SU-DHL-6 (cell line): ENCODE measurements around the gene ZNF273.

Experiments
- H2AFZ ChIP-seq: fragments of 200-600 bp; sonication (generic); 2 replicates; pipeline ENCODE4 v1.6.1; 2014; ENCODE audit warnings: low read depth, mild to moderate bottlenecking, moderate library complexity, mixed read lengths, antibody characterized with exemption, low read length; ENCODE audit not compliant: severe bottlenecking
- H3F3A ChIP-seq: fragments of 200-600 bp; shearing (Covaris generic); 2 replicates; pipeline ENCODE4 v1.6.0; 2016; ENCODE audit warnings: antibody characterized with exemption, mild to moderate bottlenecking; ENCODE audit not compliant: insufficient read depth
- H3K27ac ChIP-seq: fragments of 200-600 bp; sonication (generic); 2 replicates; pipeline ENCODE4 v1.5.1; 2016; ENCODE audit warnings: low read depth, mild to moderate bottlenecking, low read length, moderate library complexity, mixed read lengths
- H3K27me3 ChIP-seq: fragments of 200-600 bp; sonication (generic), shearing (Covaris generic); 2 replicates; pipeline ENCODE4 v1.6.0; 2014; ENCODE audit warnings: mild to moderate bottlenecking, low read length
- H3K36me3 ChIP-seq: fragments of 200-600 bp; sonication (generic); 2 replicates; pipeline ENCODE4 v1.6.1; 2014; ENCODE audit warnings: mild to moderate bottlenecking, low read length, mixed read lengths
- H3K4me2 ChIP-seq: fragments of 300-600, 200-600 bp; shearing (Covaris generic), sonication (generic); 2 replicates; pipeline ENCODE4 v1.6.0; 2014; ENCODE audit warnings: low read length, low read depth, mild to moderate bottlenecking; ENCODE audit not compliant: poor library complexity, severe bottlenecking
- H3K4me3 ChIP-seq: fragments of 200-600 bp; sonication (generic); 2 replicates; pipeline ENCODE4 v1.5.1; 2014; ENCODE audit warnings: antibody characterized with exemption, low read length, mild to moderate bottlenecking, mixed read lengths; ENCODE audit not compliant: insufficient read depth, poor library complexity, severe bottlenecking
- H3K79me2 ChIP-seq: fragments of 200-600 bp; sonication (generic); 2 replicates; pipeline ENCODE4 v1.6.1; 2014; ENCODE audit warnings: mild to moderate bottlenecking, low read length, moderate library complexity; ENCODE audit not compliant: insufficient read depth
- H3K9ac ChIP-seq: fragments of 200-600 bp; sonication (generic); 2 replicates; pipeline ENCODE4 v1.7.0; 2014; ENCODE audit warnings: mild to moderate bottlenecking, low read length
- H3K9me2 ChIP-seq: fragments of 200-600 bp; sonication (generic); replicated peaks from 2 replicates; pipeline ENCODE4 v1.6.1; 2014; ENCODE audit warnings: low read length; ENCODE audit not compliant: insufficient read depth
- H3K9me3 ChIP-seq: fragments of 200-600 bp; sonication (generic); 2 replicates; pipeline ENCODE4 v1.6.1; 2014; ENCODE audit warnings: low read length, mixed read lengths; ENCODE audit not compliant: insufficient read depth
- H4K20me1 ChIP-seq: fragments of 200-600 bp; sonication (generic); 2 replicates; pipeline ENCODE4 v1.6.1; 2014; ENCODE audit warnings: low read depth, mild to moderate bottlenecking, antibody characterized with exemption, low read length, moderate library complexity, mixed read lengths
- CTCF ChIP-seq: fragments of 200-600 bp; sonication (generic); IDR thresholded peaks from one replicate; pipeline ENCODE4 v1.5.1; 2017; ENCODE audit warnings: antibody characterized with exemption, mild to moderate bottlenecking, low read length, moderate library complexity; ENCODE audit not compliant: insufficient read depth, poor library complexity, severe bottlenecking
- EZH2phosphoT487 ChIP-seq: fragments of 200-600 bp; sonication (generic), shearing (Covaris generic); conservative IDR thresholded peaks from 2 replicates; pipeline ENCODE4 v1.6.1; 2018; ENCODE audit warnings: mild to moderate bottlenecking, antibody characterized with exemption, low read length, moderate library complexity, mixed read lengths

Gene ZNF273

GRCh38 chr7:64879086-64879730 lies 23.9 kb upstream of the ZNF273 start:
- Histone ChIP-seq H3K36me3 (no peaks in the 10 kb centered on the region), H2AFZ (no peak overlapping the region), H3K4me3 (no peak overlapping the region), H3K27ac (no peak overlapping the region), H3K9me3 (no peaks in the 10 kb centered on the region), H3F3A (no peaks in the 10 kb centered on the region), H3K27me3 (no peaks in the 10 kb centered on the region), H3K9ac (no peak overlapping the region), H3K9me2 (no peaks in the 10 kb centered on the region), H3K79me2 (no peaks in the 10 kb centered on the region), H3K4me2 (no peak overlapping the region), H4K20me1 (no peaks in the 10 kb centered on the region)
- no peak for TF ChIP-seq CTCF
- TF ChIP-seq EZH2phosphoT487: no peak

- H3K36me3 ChIP-seq: no peaks in the 10 kb centered on the region
- H3K9me3 ChIP-seq: no peaks in the 10 kb centered on the region
- H3F3A ChIP-seq: no peaks in the 10 kb centered on the region
- no peaks in the 10 kb centered on the region for H3K27me3 ChIP-seq
- H3K9me2 ChIP-seq: no peaks in the 10 kb centered on the region
- H3K4me3 ChIP-seq: no peak overlapping the region
- no peak overlapping the region for H3K27ac ChIP-seq
- H3K9ac ChIP-seq: no peak overlapping the region
- no peak overlapping the region for H3K4me2 ChIP-seq
- H4K20me1 ChIP-seq: no peaks in the 10 kb centered on the region
- TF ChIP-seq CTCF (no peak), EZH2phosphoT487 (no peak)
- no peak overlapping the region for H2AFZ ChIP-seq
- H3K79me2 ChIP-seq: no peaks in the 10 kb centered on the region
Observed at GRCh38 chr7:64879800-64880199, 23.3 kb upstream of the ZNF273 start.

GRCh38 chr7:64880322-64881297 lies 22.5 kb upstream of the ZNF273 start:
- TF ChIP-seq CTCF (no peak), EZH2phosphoT487 (no peak)
- H3K9me3 ChIP-seq: no peaks in the 10 kb centered on the region
- H3K36me3 ChIP-seq: no peaks in the 10 kb centered on the region
- no peak overlapping the region for H3K4me3 ChIP-seq
- no peak overlapping the region for H3K9ac ChIP-seq
- H3F3A ChIP-seq: no peaks in the 10 kb centered on the region
- H3K4me2 ChIP-seq: no peak overlapping the region
- no peak overlapping the region for H2AFZ ChIP-seq
- no peaks in the 10 kb centered on the region for H3K9me2 ChIP-seq
- H3K27ac ChIP-seq: no peak overlapping the region
- H3K79me2 ChIP-seq: no peaks in the 10 kb centered on the region
- H4K20me1 ChIP-seq: no peaks in the 10 kb centered on the region
- H3K27me3 ChIP-seq: no peaks in the 10 kb centered on the region
